CD4-positive, alpha-beta T cell treated with Interleukin-15 for 4 hours (primary cell): ENCODE results near the gene SEMA3F.
"Not testable (repeated sequence)": the region's sequence is repeated elsewhere in the genome, so short reads cannot be mapped to it uniquely, and the experiment has no call there.

Source experiments
- DNase-seq: peaks from one replicate; pipeline ENCODE4 v3.0.0-alpha.2; 2020; ENCODE audit warnings: low spot score

Gene SEMA3F

GRCh38 chr3:50193746-50194127 is 38.6 kb downstream of the SEMA3F start:
- no peak for DNase-seq

GRCh38 chr3:50194128-50194902 is 39.2 kb downstream of the SEMA3F start:
- DNase-seq = peak; percentile 85

DNA sequence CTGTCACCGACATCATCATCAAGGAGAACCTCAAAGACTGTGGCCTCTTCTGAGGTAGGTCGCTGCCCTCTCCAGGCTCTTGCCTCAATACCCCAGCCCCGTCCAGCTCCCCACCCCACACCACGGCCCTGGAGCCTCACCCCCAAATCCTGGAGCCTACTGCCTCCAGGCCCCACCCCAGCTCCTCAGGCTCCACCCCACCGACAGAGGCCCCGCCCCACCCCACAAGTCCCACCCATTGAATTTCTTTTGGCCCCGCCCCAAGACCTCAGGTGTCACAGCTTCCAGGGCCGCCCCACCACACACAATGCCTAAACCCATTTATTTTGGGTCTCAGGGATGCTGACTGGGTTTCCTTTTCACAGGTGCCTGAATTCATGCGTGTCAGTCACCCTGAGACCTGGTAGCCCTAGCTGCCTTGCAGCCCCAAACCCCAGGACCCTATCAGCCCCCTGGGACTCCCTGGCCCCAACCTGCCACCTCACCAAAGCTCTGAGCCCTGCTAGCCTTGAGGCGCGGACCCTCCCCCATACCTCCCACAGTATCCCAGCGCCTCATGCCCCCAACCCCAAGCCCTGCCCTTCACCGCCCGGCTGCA is 39.9 kb downstream of the SEMA3F start:
- DNase-seq = peak; percentile 15

DNA sequence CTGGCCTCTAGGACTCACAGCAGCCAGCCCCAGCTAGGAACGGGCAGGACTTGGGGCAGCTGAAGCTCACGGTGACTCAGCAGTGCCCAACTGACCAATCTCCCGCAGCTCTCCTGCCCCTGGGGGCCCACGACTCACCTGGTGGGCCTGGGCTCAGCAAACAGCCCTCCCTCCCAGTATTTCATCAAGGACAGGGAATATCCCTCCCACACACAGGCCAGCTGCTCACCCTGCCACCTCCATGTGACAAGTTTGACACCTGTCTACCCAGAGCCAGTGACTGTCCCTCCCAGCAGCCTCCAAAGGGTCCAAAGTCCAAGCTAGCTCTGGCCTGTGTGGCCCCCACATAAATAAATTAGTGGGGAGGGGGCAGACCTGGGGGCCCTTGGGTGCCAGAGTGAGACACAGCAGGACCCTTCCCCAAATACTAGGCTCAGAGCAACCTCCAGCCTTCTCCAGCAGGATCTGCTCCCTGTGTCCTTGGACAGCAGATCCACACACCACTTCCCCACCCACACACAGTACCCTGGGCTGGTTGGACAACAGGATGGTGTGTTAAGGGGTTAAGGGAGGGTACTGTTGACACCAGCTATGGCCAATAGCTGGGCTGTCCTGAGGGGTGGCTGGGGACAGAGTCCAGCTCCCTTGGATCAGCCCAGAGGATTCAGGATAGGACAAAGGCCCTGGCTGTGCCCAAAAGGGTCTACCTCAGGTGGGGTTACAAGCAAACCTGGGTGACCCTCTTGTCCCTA is 40.6 kb downstream of the SEMA3F start:
- DNase-seq = no peak

DNA sequence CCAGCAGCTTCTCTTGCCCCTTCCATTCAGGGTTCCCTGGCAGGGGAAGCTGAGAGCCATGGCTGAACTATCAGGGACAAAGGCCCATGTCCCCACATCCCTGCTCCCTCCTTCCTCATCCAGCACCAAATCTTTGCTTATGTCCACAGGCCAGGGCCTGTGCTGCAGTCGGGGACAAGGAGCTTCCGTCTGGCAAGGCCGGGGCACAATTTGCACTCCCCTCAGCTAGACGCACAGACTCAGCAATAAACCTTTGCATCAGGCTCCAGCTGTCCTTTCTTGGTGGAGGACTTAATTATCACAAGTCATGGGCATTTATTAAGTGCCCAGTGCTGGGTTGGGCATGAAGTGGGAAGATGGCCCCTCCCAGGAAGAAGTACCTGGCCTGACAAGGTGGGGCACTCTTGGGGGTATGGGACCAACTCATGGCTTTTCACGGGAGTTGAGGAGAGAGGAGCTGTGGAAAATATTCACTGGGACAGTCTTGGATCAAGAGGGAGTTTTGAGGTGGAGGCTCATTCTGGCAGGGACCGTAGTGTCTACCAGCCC is 41.2 kb downstream of the SEMA3F start:
- no peak for DNase-seq

GRCh38 chr3:50201573-50202315 is 46.6 kb downstream of the SEMA3F start:
- no peak for DNase-seq

GRCh38 chr3:50202353-50203112 is 47.4 kb downstream of the SEMA3F start:
- no peak for DNase-seq

GRCh38 chr3:50203113-50203808 is 48.1 kb downstream of the SEMA3F start:
- no peak for DNase-seq

- DNase-seq = no peak
Measured at GRCh38 chr3:50203809-50204803, 49.0 kb downstream of the SEMA3F start.

DNA sequence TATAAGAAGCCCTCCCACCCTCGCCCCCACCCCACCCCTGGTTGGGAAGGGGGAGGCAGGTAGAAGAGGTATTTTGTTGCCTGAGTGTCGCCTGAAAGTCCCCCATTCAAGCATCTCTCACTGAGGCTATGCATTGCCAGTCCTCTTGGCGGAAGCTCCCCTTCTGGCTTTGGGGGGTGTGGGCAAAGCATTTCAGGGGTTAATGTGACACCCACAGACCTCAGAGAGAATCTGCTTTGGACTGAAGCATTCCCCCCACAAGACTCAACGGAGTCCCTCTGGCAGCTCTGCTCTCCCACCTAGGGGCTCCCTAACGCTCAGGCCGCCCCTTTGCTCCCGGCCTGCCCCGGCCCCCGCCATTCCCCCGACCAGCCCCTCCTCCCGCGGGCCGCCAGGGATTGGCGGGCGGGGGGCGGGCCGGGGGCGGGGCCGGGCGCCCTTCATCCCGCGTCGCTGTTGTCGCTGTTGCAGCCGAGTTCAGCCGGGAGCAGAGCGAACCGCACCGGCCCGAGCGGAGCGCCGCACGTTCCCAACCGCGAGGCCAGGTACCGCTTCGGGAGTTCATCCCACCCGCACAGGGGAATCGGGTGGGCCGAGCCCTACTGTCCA is 49.8 kb downstream of the SEMA3F start, which contains the start of gene SLC38A3:
TSS of gene SLC38A3 (plus strand) at position 468 of the 609 bp plus-strand sequence. CDS start 8,929 bp downstream, outside the sequence.
- DNase-seq = peak; percentile 4

DNA sequence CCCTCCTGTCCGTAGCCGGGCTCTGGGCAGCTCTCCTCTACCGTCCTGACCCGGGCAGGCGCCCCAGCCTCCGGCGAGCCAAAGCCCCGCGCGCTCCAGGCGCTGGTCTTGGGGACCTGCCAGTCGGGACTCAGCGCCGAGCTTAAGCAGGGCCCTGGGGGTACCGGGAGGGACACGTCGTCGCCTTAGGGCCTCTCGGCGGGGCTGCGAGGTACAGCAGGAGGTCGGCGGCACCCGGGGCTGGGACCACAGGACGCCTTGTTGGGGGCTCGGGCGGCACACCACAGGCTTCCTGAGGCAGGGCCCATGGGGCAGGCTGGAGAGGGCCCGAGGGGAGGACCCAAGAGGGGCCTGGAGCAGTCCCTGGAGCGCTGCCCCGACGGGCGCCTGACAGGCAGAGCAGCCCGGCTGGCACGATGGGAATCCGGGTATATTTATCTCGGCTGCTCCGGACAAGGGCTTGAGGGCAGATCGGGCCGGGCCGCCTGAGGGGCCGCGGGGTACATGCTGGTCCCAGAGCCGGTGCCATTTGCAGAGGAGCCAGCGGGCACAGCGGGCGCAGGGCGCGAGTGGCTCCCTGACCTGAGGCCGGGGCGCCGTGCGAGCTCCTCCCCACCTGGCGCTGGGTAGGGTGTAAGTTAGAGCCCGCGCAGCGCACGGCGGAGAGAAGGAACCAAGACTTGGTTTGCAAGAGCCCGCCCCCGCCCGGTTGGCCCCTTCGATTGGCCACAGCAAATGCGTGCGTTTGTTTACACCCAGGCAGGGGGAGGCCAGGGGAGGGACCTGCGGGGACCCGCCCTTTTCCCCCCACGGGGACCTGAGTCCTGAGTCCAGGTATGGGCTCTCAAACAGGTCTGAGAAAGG is 50.5 kb downstream of the SEMA3F start:
- no peak for DNase-seq

GRCh38 chr3:50207359-50208042 is 52.4 kb downstream of the SEMA3F start:
- no peak for DNase-seq

- DNase-seq = no peak
Measured at GRCh38 chr3:50208677-50209344, 53.7 kb downstream of the SEMA3F start.

GRCh38 chr3:50210176-50210509 is 55.0 kb downstream of the SEMA3F start:
- no peak for DNase-seq

DNA sequence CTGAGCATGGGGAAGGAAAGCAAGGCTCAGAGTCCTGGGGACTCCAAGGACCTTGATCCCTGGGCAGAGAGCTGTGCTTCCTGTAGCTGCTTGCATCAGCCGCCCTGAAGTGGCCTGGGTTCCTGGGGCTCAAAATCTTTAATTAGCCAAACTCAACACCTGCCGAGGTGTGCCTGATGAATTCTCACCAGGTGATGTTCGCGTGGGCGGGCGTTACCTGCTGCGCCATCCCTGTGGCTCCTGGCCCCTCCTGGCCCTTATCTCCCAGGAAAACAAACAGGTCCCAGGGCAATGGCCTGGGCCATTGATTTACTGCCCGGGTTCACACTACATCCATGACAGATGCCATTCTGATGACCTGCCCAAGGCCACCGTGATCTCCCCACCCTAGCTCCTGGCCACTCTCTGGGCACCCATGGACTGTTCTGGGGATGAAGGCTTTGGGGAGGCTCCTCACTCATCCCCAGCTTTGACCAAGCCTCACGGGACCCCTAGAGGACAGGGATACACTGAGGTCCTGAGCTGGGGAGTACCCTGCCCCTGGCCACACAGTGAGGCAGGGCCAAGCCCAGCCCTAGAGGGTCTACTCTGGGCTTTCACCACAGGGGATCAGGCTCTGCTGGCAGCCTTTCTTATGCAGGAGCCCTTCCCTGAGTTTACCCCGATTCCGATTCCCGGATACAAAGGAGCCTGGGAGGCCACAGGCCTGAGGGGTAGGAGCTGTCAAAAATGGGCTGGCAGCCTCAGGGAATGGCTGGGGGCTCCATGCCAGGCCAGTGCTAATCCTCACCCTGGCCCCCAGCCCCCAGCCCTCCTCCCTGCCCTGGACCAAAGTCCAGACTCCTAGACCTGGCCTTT is 55.6 kb downstream of the SEMA3F start:
- DNase-seq = no peak

- DNase-seq = not testable (repeated sequence)
Measured at GRCh38 chr3:50211368-50211717, 56.2 kb downstream of the SEMA3F start.
